OCI-LY7 (cell line): ENCODE measurements around the gene HNMT. TPM values are rescaled to one million over a fixed set of nuclear protein-coding genes. Genes with fewer than 3 reads are reported as not detected.

Experiments used
- BruUV-seq: library from RNA; stranded (reverse); fragments of 400-500 nt; replicated peaks from 2 replicates; lab custom pipeline; 2021; lab: Mats Ljungman, UMichigan
- CTCF ChIA-PET: fragments of 300-600 bp; sonication (Branson Sonifier 250); formaldehyde crosslinking; loops from one replicate; lab custom pipeline; 2022; ENCODE audit warnings: antibody characterized with exemption; ENCODE audit not compliant: unreplicated experiment; lab: Charles Lee
- POLR2A ChIA-PET: fragments of 300-600 bp; sonication (Branson Sonifier 250); formaldehyde crosslinking; loops from one replicate; lab custom pipeline; 2022; ENCODE audit warnings: antibody characterized with exemption; lab: Charles Lee
- DNase-seq: peaks from one replicate; pipeline ENCODE4 v3.0.0-alpha.2; 2015; ENCODE audit warnings: low spot score
- H2AFZ ChIP-seq: fragments of 200-600 bp; sonication (generic), shearing (Covaris generic); 2 replicates; pipeline ENCODE4 v1.6.1; 2014; ENCODE audit warnings: mild to moderate bottlenecking, antibody characterized with exemption, low read length, moderate library complexity
- H3K27ac ChIP-seq: fragments of 200-600 bp; sonication (generic); 2 replicates; pipeline ENCODE4 v1.5.1; 2014; ENCODE audit warnings: mixed run types, low read depth, mild to moderate bottlenecking, moderate library complexity, low read length, inconsistent platforms; ENCODE audit not compliant: poor library complexity, severe bottlenecking
- H3K36me3 ChIP-seq: fragments of 200-600 bp; sonication (generic); 2 replicates; pipeline ENCODE4 v1.6.1; 2014; ENCODE audit warnings: mild to moderate bottlenecking, antibody characterized with exemption, low read length, moderate library complexity, mixed read lengths; ENCODE audit not compliant: insufficient read depth
- H3K4me1 ChIP-seq: fragments of 200-600 bp; sonication (generic); 2 replicates; pipeline ENCODE4 v1.5.1; 2014; ENCODE audit warnings: mild to moderate bottlenecking, low read length; ENCODE audit not compliant: insufficient read depth, poor library complexity, severe bottlenecking
- H3K4me2 ChIP-seq: fragments of 200-600 bp; sonication (generic); 2 replicates; pipeline ENCODE4 v1.6.1; 2014; ENCODE audit warnings: mild to moderate bottlenecking, low read length
- H3K4me3 ChIP-seq: fragments of 200-600 bp; sonication (generic); 2 replicates; pipeline ENCODE4 v1.5.1; 2014; ENCODE audit warnings: mild to moderate bottlenecking, low read depth, low read length; ENCODE audit not compliant: poor library complexity, severe bottlenecking
- H3K79me2 ChIP-seq: fragments of 200-600 bp; sonication (generic); 2 replicates; pipeline ENCODE4 v1.6.1; 2016; ENCODE audit warnings: low read depth, mild to moderate bottlenecking, low read length, moderate library complexity, mixed read lengths; ENCODE audit not compliant: insufficient read depth
- H3K9me2 ChIP-seq: fragments of 200-600 bp; sonication (generic); 2 replicates; pipeline ENCODE4 v1.6.1; 2016; ENCODE audit warnings: mild to moderate bottlenecking, low read length, mixed read lengths; ENCODE audit not compliant: insufficient read depth
- H3K9me3 ChIP-seq: fragments of 200-600 bp; sonication (generic); 2 replicates; pipeline ENCODE4 v1.6.1; 2014; ENCODE audit warnings: mild to moderate bottlenecking, mixed run types, low read length, mixed read lengths
- H4K20me1 ChIP-seq: fragments of 200-600 bp; sonication (generic); 2 replicates; pipeline ENCODE4 v1.6.1; 2014; ENCODE audit warnings: mild to moderate bottlenecking, antibody characterized with exemption, low read length, moderate library complexity, mixed read lengths; ENCODE audit not compliant: insufficient read depth
- EZH2phosphoT487 ChIP-seq: fragments of 200-600 bp; sonication (generic); IDR thresholded peaks from 2 replicates; pipeline ENCODE4 v1.6.1; 2018; ENCODE audit warnings: low read depth, borderline replicate concordance, mild to moderate bottlenecking, mixed run types, antibody characterized with exemption, low read length, moderate library complexity, mixed read lengths
- intact Hi-C: fragments of 100-400 bp; cut with micrococcal nuclease; formaldehyde crosslinking; loops from one replicate; pipeline ENCODE4 v1.10.0; 2022; ENCODE audit not compliant: unreplicated experiment
- total RNA-seq, 2 experiments: library from RNA; depleted of rRNA in 1 of 2; stranded (reverse); fragments of >200 nt in 1 of 2; shearing (Covaris generic) in 1 of 2; gene quantifications; 2 replicates each; pipeline ENCODE4 v1.2.3, GENCODE V29; 2014 to 2022
- TF ChIP-seq, protein P1 (sequence below): fragments of 200-600 bp; sonication (generic); conservative IDR thresholded peaks from 2 replicates; pipeline ENCODE4 v1.5.1; 2014; ENCODE audit warnings: mild to moderate bottlenecking, antibody characterized with exemption, low read length, moderate library complexity, mixed read lengths

Gene HNMT
- total RNA-seq, 2 experiments from 2014 or later: not detected

DNA sequence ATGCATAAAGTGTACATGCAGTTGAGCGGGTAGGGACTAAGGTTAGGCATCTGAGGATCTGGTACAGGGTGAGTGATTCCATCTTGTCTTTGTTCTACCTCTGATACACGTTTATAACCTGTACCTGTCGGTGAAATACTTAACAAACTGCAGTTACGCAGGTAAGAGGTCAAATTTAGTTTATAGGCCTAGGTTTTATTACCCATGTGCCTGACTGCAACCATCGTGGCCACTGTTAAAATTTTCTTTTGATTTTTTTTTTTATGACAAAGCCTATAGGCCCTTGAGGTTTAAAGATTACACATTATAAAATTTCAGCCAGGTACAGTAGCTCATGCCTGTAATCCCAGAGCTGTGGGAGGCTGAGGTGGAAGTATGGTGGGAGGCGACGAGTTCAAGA is 15.4 kb upstream of the HNMT start:
- Histone ChIP-seq H3K4me1 (no peaks in the 10 kb centered on the region), H3K9me2 (no peaks in the 10 kb centered on the region), H3K36me3 (no peaks in the 10 kb centered on the region), H3K9me3 (no peaks in the 10 kb centered on the region), H3K79me2 (no peaks in the 10 kb centered on the region), H4K20me1 (no peaks in the 10 kb centered on the region), H3K4me3 (no peak overlapping the region), H2AFZ (no peak overlapping the region), H3K27ac (no peak overlapping the region), H3K4me2 (no peak overlapping the region)
- BruUV-seq: no TSS peak
- no peak for DNase-seq
- CTCF ChIA-PET: no interaction called here
- POLR2A ChIA-PET: interaction anchor here (0.5 kb wide), 1 partner anchor 15 kb away, joined by 4 read pairs; the partner anchor contains the start of gene HNMT
- TF ChIP-seq, protein P1, sequence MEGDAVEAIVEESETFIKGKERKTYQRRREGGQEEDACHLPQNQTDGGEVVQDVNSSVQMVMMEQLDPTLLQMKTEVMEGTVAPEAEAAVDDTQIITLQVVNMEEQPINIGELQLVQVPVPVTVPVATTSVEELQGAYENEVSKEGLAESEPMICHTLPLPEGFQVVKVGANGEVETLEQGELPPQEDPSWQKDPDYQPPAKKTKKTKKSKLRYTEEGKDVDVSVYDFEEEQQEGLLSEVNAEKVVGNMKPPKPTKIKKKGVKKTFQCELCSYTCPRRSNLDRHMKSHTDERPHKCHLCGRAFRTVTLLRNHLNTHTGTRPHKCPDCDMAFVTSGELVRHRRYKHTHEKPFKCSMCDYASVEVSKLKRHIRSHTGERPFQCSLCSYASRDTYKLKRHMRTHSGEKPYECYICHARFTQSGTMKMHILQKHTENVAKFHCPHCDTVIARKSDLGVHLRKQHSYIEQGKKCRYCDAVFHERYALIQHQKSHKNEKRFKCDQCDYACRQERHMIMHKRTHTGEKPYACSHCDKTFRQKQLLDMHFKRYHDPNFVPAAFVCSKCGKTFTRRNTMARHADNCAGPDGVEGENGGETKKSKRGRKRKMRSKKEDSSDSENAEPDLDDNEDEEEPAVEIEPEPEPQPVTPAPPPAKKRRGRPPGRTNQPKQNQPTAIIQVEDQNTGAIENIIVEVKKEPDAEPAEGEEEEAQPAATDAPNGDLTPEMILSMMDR: no peak
- intact Hi-C loops: loop anchor here (10.0 kb wide), 1 partner anchor 876 kb away; no protein-coding TSS in a partner anchor

DNA sequence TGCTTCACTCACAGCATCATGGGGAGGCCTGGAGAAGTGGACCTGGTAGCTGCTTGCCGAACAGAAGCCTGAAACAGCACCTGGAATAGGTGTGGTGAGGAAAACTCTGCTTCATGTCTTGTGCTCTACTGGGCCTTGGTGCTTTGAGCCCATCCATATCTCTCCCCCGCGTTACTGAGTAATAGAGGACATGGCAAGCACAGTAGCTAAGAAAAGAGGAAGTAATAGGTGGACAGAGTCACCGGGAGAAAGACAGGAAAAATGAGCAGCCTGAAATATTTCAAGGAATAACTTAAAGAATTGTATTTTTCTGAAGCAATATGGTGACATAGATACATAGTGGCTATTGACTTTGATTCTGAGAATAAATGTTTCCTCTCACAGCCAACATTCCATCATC is 14.0 kb upstream of the HNMT start:
- POLR2A ChIA-PET: interaction anchor here (0.7 kb wide), 1 partner anchor 761 kb away, joined by 3 read pairs; no protein-coding TSS in a partner anchor
- Histone ChIP-seq H4K20me1 (no peaks in the 10 kb centered on the region), H3K36me3 (no peaks in the 10 kb centered on the region), H3K27ac (no peak overlapping the region), H3K9me2 (no peaks in the 10 kb centered on the region), H3K4me3 (no peak overlapping the region), H3K79me2 (no peaks in the 10 kb centered on the region), H3K9me3 (no peaks in the 10 kb centered on the region), H2AFZ (no peak overlapping the region), H3K4me1 (no peaks in the 10 kb centered on the region), H3K4me2 (no peak overlapping the region)
- TF ChIP-seq, protein P1: no peak
- no peak for TF ChIP-seq EZH2phosphoT487
- CTCF ChIA-PET: no interaction called here
- BruUV-seq: no TSS peak
- intact Hi-C loops: no loop called here
- DNase-seq: no peak

DNA sequence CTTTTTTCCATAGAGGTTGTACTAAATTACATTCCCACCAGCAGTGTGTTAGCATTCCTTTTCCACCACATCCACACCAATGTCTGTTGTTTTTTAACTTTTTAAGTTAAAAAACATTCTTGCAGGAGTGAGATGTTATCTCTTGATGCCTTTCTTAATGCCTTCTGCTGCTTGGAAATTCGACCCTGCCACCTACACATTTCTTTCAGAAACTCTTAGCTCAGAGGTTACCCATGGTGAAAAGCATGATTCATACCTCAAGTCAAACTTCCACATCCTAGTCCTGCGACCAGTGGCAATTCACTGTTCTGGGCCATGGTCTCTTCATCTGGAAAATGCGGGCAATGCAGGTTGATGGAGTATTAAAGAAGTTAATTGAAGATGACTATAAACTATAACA is 12.7 kb upstream of the HNMT start:
- DNase-seq: no peak
- Histone ChIP-seq H3K4me1 (no peaks in the 10 kb centered on the region), H2AFZ (no peak overlapping the region), H3K4me2 (no peak overlapping the region), H3K9me3 (no peaks in the 10 kb centered on the region), H3K9me2 (no peaks in the 10 kb centered on the region), H3K79me2 (no peaks in the 10 kb centered on the region), H4K20me1 (no peaks in the 10 kb centered on the region), H3K36me3 (no peaks in the 10 kb centered on the region), H3K4me3 (no peak overlapping the region), H3K27ac (no peak overlapping the region)
- CTCF ChIA-PET: no interaction called here
- intact Hi-C loops: no loop called here
- no peak for TF ChIP-seq EZH2phosphoT487
- TF ChIP-seq, protein P1: no peak
- POLR2A ChIA-PET: no interaction called here
- no TSS peak for BruUV-seq
